ENCODE data around the gene CD160.
"Not testable (repeated sequence)": the region's sequence is repeated elsewhere in the genome, so short reads cannot be mapped to it uniquely, and the experiment has no call there.

The CD160 gene

DNA sequence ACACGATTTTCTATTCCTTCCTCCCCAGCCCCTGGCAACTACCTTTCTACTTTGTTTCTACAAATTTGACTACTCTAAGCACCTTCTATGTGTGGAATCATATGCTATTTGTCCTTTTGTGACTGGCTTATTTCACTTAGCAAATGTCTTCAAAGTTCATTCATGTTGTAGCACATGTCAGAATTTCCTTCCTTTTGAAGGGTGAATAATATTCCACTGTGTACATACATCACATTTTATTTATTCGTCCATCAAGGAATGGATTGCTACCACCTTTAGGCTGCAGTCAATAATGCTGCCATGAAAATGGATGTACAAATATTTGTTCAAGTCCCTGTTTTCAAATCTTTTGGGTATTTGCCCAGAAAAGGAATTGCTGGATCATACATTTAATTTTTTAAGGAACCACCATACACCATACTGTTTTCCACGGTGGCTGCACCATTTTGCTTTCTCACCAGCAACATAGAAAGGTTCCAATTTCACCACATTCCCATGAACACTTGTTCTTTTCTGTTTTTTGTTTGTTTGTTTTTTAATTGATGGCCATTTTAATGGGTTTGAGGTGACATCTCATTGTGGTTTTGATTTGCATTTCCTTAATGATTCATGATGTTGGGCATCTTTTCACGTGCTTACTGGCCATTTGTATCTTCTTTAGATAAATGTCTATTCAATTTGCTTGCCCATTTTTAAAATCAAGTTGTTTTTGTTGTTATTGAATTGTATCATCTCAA is 8.8 kb upstream of the CD160 start:
- no peak for DNase-seq

DNA sequence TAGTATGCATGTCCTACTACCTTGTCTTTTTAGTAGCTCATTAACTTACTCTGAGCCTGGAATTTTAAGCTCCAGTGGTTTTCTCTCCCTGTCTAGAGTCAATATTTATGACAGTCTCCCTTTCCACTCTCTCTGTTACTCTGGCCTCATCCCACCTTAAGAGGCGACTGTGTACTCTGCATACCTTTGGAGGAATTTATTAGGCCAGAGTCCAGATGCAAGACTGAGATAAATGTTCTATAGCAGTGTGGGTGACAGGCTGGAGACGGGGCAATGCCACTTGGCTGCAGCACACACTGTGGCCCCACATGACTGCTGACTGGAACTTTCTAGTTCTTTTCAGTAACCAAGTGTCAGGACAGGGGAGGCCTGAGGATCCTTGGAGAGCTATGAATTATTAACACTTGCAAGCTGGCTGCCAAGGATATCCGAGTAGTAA is 8.1 kb upstream of the CD160 start:
- no peak for DNase-seq

DNA sequence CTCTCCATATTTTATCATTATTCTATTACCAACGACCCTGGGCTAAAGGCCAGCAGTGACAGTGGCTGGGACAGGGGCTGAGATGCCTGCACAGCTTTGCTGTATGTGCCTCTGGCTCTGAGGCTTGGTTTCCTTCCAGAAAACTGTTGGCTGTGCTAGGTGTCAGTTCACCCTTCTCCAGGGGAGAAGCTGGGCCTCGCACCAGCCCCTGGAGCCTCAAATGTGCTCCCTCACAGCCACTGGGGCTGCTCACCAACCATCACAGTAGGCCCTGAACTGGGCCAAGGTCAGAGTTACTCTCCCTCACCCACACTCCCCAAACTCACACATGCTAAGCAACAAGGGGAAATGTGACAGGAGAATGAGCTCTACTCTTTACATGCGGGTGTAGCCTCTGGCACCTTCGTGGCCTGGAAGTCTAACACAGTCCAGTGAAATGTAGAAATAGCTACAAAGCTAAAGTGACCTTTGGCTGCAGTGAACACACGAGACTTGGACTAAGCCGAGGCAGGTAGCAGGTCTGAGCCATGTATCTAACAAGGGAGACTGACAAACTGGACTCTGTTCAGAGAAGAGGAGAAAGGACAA is 4.7 kb upstream of the CD160 start:
- DNase-seq, result no peak

DNA sequence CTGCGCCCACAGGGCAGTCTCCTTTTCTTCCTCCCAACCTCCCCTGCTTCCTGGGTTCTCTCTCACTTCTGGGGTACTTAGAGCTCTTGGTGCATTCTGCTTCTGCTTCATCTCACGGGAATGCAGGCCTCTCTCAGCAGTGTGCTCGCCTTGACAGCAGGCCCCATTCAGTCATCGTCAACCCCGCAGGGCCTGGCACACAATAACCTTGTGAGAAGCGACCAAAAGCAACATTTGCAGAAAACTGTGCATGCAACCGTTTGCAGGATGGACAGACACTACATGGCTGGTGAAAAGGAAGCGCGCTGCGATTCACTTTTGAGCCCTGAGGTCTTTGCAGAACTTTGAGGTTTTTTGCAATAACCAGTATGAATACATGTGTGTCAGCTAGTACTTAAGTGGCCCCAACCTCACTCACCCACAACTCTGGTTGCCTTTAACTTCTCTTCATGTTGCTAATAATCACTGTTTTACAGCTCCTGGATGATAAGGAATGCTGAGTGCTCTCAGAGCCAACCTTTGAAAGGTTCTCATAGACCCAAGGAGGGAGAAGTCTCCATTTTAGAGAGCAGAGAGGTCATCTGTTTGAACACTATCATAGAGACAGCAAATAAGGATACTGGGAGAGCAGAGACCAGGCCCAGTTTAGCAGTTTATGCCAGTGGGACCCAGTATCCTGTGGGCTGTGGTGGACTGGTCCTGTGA is 2.5 kb upstream of the CD160 start:
- DNase-seq, result no peak

DNA sequence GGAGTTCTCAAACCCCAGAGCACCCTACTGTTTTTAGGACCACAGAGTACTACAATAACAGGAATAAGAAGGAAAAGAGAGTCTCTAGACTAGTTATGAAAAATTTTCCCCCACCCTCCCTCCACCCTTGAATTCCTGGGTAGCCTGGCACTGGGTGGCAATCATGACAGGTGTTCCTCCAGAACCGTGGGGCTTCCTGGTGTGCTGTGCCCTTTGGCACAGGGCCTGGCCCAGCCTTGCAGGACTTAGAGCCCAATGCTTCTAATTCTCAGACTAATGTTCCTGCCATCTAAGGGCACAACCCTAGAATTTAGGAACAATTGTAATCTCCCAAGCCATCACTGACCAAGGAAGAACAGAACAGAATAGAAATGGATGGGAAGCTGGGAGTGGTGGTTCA is 1.5 kb upstream of the CD160 start:
- DNase-seq, result no peak

DNA sequence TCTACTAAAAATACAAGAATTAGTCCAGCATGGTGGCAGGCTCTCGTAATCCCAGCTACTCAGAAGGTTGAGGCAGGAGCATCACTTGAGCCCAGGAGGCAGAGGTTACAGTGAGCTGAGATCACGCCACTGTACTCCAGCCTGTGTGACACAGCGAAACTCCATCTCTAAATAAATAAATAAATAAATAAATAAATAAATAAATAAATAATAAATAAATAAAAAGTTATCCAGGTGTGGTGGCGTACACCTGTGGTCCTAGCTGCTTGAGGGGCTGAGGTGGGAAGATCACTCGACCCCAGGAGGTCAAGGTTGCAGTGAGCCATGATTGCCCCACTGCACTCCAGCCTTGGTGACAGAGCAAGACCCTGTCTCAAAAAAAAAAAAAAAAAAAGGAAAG is 834 bp upstream of the CD160 start:
- DNase-seq, result not testable (repeated sequence)

DNA sequence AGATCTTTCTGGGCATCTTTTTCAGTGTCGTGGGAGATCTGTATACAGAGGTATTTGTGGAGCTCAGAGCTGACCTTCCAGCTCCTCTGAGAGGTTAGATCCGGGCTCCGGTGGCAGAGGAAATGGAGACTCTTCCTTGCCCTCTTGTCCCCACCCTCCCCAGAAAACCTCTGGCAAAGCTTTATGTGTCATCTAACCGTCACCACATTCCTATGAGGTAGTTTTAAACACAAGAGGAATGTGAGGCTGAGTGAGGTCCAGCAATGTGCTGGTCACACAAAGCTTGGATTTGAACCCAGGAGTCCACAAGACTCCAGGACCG is 1.2 kb downstream of the CD160 start:
- DNase-seq, result no peak

DNA sequence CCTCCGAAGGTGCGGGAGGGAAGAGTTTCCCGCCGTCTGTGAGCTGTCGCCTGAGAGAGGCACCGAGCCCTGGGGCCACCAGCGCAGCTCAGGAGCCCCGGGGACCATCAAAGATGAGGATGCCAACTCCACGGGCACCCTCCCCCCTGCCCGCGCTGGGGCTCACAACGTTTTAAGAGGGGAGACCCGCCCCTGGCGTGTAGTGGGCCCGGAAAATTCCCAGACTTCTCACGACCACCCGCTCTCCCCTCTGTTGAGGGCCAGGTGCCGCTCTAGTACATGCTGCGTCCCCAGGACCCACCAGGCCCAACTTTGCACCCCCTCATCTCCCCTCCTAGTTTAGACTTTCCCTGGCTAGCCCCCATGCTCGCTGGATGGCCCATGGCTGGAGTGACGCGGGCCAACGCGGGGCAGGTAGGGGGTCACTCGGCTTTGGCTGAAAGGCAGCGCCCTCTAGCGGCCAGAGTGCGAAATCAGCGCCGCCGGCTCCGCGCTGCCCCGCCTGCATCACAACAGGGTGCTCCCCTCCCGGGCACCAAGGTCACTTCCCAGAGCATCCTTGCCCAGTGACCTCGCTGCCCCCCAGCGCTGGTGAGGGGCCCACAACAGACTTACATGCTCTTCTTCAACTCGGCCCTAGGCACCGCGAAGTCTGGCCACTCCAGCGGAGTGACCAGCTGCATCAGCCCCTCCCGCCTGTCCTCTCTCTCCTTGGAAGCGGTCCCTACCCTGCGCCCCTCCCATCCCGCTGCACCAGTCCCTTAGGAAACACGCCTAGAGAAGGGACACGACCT is 1.8 kb downstream of the CD160 start:
- peak; percentile 64 for DNase-seq

DNA sequence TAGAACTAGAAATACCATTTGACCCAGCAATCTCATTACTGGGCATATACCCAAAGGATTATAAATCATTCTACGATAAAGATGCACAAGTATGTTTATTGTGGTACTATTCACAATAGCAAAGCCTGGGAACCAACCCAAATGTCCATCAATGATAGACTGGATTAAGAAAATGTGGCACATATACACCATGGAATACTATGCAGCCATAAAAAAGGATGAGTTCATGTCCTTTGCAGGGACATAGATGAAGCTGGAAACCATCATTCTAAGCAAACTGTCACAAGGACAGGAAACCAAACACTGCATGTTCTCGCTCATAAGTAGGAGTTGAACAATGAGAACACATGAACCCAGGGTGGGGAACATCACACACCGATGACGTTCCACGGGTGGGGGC is 6.9 kb downstream of the CD160 start:
- DNase-seq, result not testable (repeated sequence)

DNA sequence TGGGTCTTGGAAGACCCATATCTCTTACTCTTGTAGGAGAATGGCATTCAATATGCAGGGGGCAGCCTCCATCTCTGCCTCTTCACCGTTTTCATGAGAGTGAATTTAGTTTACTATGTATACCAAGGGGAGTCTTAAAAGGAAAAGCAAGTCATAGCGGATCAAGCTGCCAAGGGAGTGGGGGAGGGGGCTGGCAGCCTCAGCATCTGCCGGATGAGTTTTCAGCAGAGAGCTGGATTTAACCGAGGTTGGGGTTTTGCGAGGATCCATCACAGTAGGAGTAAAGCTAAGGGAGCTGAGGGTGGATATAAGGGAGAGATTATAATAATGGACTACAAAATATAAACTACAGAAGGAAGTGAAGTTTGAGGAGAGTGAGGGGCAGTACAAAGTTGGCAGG is 9.9 kb downstream of the CD160 start:
- no peak for DNase-seq

DNA sequence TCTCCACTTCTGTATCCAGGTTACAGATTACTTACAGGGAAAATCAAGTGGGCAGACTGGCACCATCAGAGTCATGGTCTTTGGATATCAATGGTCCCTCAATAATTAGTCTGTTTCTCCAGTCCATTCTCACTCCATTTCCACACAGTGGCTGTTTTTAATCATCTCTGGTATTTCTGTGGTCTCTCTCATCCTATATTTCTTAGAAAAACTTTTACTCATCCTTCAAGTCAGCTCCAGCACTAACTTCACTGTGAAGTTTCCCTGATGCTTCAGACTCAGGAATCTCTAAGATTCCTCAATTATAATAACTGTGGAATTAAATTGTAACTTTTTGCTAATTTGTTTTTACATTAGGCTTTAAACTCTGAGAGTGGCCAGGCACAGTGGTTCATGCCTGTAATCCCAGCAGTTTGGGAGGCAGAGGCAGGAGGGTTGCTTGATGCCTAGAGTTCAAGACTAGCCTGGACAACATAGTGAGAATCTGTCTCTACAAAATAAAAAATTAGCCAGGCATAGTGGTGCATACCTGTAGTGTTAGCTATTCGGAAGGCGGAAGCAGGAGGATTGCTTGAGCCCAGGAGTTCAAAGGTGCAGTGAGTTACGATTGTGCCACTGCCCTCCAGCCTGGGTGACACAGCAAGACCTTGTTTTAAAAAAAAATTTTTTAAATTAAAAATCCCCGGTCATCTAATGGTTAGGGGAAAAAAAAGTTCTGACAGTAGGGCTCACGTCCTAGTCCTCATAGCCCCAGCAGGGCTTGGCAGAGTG is 10.6 kb downstream of the CD160 start:
- DNase-seq, result no peak

DNA sequence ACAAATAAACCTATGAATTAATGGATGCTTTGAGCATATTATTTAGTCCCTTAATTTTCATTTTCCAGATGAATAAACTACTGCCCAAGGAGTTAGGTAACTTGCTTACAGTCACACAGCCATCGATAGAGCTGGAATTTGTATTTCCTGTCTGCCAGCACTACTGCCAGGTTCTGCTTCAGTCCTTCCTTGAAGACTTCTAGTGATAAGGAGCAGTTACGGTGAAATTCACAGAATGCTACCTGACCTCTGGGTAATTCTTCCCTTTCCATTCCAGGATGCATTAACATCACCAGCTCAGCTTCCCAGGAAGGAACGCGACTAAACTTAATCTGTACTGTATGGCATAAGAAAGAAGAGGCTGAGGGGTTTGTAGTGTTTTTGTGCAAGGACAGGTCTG is 11.2 kb downstream of the CD160 start:
- DNase-seq, result no peak

DNA sequence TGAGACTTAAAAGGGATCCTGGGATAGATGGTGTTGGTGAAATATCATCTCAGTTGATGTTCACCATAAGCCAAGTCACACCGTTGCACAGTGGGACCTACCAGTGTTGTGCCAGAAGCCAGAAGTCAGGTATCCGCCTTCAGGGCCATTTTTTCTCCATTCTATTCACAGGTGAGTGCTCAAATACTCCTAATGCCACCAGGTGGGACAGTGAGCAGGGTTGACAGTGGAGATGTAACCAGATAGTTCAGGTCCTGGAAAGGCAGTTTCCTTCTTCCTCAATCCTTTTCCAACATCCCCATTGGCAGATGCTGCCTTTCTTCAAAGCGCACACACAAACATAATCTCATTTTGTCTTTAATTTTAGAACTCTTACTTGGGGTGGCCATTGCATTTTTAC is 11.6 kb downstream of the CD160 start:
- DNase-seq, result no peak

DNA sequence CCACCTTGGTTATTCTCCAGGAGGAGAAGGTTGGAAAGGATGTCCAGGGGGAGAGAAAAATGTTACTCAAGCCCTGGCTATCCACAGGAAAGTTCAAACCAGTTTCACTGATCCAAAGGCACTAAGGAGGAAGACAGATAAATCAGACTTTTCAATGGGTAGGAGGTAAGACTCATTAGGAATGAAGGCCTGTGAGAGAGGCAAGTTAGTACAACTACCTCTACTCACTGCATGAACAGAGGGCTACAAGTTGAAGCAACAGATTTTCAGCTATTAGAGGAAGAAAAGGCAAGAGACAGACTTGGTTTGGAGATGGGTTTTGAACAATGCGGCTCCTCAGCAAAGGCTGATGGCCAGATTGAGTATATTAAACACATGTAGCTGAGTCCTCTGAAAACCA is 16.9 kb downstream of the CD160 start:
- DNase-seq, result no peak

DNA sequence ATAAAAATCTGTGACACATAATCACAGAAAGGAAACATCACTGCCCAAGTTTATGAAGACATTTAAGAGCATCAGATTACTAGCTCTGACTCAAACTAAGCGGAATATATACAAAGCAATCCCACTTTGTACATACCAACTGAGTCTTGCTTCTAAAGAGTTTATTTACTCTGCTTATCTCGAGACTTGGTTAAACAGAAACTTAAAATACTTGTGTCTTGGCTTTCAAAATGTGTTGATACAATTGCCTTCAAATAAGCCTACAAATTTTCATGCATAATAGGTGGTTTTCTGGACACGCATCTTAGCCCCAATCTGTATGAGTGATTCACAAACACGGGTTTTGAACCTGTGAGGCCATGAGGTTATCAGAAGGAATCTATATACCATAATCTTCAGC is 21.0 kb downstream of the CD160 start:
- no peak for DNase-seq

DNA sequence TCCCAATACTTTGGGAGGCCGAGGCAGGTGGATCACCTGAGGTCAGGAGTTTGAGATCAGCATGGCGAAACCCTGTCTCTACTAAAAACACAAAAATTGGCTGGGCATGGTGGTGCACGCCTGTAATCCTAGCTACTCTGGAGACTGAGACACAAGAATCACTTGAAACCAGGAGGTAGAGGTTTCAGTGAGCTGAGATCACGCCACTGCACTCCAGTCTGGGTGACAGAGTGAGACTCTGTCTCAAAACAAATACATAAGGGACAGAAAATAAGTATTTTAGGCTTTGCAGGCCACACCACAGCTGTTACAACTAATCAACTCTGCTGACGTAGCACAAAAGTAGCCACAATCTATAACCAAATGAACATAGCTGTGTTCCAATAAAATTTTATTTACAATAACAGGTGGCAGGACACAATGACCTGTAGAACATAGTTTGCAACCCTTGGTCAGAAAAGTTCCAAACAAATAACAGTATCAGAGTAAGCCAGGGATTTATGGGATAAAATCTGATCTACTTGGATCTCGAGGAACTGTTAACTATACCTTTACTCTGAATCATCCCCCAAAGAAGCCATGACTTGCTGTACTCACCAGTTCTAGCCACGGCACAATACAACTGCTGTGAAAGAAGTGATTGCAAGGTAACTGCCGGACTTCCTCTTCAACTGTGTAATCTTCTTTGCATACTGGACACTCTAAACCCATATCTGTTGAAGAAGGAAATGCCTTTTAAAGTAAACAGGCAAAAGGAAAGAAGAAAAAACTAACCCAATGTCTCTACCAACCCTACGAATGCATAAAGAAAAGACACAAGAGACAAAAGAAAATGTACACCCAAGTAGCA is 28.3 kb downstream of the CD160 start:
- no peak for DNase-seq

DNA sequence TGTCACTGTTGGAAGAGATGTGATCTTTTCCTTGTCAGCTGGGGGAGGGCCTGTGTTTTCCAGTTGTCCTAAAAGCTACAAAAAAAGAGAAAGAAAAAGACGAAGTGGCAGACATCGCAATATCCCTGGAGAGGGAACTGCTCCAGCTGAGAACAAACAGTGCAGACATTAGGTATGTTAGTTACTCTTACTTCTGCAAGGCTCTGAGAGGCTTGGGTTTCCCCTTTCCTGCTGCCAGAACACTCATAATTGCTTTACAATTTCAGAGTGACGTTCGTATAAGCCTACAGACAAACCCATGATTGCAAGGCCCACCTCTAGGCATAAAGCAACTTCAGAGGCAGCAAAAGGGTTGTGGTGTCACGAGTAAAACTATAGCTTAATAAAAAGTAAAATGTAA is 31.1 kb downstream of the CD160 start:
- DNase-seq, result no peak

DNA sequence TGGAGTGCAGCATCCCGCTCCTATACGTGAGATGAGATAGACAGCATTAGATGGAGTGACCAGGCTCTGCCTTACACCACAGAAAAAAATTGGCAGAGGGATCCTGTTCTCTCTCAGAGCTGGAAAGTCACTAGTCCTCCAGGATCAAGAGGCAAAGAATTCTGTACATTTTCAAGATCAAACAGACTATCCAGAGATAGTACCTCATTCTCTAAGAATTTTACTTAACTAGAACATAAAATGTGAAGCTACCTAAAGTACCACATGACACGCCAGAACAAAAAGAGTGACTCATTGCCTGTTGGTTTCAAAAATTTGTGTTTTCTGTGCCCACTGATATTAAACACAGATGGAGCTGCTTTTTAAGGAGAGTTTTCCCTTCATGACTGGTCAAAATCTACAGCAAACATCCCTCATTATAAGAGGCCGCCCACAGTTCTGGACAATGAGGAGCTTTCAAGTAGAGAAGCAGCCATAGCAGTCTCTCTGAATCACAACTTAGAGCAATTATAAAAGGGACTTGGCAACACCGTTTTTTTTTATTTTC is 32.3 kb downstream of the CD160 start:
- DNase-seq, result peak; percentile 56

DNA sequence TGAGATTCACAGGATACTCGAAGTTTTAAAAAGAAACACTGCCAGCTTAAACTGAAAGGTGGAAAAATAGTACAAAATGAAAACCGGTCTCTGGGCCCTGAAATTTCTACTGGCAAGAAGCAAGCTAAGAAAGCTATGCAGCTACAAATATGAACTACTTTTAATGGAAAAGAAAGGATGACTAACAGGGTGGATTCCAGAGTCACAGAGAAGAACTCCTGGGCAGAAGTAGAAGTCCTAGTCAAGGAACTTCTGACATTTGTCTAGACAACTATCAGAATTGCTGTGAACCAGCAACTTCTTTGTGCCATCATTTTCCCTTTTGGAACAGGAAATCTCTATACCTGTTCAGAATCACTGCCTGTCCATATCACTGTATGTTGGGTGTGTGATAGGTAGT is 38.1 kb downstream of the CD160 start:
- no peak for DNase-seq

DNA sequence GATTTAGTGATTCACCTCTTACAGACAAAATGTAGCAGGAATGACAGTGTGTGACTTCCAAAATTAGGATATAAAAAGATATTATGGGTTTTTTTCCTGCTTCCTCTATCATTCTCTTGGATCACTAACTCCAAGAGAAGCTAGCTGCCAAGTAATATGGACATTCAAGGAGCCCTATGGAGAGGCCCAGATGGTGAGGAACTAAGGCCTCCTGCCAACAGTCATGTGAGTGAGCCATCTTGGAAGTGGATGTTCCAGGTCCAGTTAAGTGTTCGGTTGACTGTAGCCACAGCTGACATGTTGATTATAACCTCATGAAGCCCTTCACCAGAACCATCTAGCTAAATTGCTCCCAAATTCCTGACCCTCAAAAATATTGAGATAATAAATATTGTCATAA is 38.8 kb downstream of the CD160 start:
- no peak for DNase-seq

DNA sequence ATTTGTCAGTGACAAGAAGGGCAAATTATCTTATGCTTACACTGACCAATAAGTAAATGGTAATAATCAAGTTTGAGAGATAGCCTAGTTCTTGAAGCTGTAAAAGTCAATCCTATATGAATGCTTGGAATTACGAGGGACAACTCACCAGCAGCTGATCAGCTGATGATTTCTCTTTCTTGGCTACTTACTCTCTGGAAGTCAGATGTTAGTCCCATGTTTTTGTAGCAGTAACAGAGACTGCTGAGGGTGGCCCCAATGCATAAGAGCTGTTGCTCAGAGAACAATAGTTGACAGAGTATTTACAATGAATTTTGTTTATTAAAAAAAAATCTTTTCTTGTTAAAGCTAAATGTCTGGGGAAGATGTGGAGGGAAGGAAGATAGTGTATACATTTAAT is 39.3 kb downstream of the CD160 start:
- no peak for DNase-seq

DNA sequence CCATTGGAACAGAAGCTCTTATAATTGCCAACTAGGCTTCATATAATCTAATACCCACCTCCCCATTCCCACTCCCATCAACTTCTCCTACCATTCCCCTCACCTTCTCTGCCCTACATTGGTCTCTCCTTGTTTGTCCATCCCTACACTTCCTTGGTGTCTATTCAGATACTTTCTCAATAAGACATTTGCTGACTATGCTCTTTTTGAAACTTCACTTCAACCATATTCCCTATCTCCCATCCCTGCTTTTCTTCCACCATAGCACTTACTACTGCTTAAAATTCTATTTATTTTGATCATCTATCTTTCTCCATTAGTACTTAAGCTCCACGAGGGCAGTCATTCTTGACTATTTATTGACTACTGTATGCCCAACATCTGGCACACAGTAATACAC is 40.4 kb downstream of the CD160 start:
- no peak for DNase-seq

Measured in midbrain (tissue), 1 donor.